Naive thymus-derived CD8-positive, alpha-beta T cell (primary cell): Measurements from ENCODE around the gene NECAB2. TPM values are rescaled to one million over a fixed set of nuclear protein-coding genes. Genes with fewer than 3 reads are reported as not detected.

Experiments used
- polyA plus RNA-seq, 3 donors: library from polyadenylated mRNA; unstranded; fragments of 300-500 nt; fragmentation: Illumina TruSeq; gene quantifications; one replicate each; pipeline ENCODE4 v1.2.3, GENCODE V29; 2021
- total RNA-seq, 8 experiments: library from RNA in 2 of 8; stranded (reverse) in 2 of 8; gene quantifications; one replicate each; pipeline ENCODE4 v1.2.3 and lab custom pipeline; 2021 to 2026

NECAB2 gene
- total and polyA plus RNA-seq, 5 experiments from 2014 or later = not detected

Other genes starting within 250 kb of the NECAB2 start
- gene HSBP1, start 160.3 kb upstream of the NECAB2 start, total RNA-seq = 10 to 100 TPM; 25.3 to 30.1 TPM
- 10 to 100 TPM; 17.6 to 25.6 (median 20.8) TPM for gene HSBP1, start 160.3 kb upstream of the NECAB2 start, polyA plus RNA-seq
- 10 to 100 TPM in 1 of 2 experiments, 1 to 10 TPM in 1; 9.5 to 10.1 TPM for gene MLYCD, start 69.1 kb upstream of the NECAB2 start, total RNA-seq
- gene MLYCD, start 69.1 kb upstream of the NECAB2 start, polyA plus RNA-seq = 1 to 10 TPM in 1 of 3 donors, under 1 TPM in 2; 0.69 to 2.2 (median 0.92) TPM
- 1 to 10 TPM; 2.0 to 2.2 TPM for gene OSGIN1, start 15.0 kb upstream of the NECAB2 start, total RNA-seq
- gene OSGIN1, start 15.0 kb upstream of the NECAB2 start, polyA plus RNA-seq = under 1 TPM in 1 of 3 donors, not detected in 2; 0.26 TPM
- not detected for gene SLC38A8, start 74.6 kb downstream of the NECAB2 start, total RNA-seq
- gene SLC38A8, start 74.6 kb downstream of the NECAB2 start, polyA plus RNA-seq = not detected
- gene MBTPS1, start 148.7 kb downstream of the NECAB2 start, total RNA-seq = 100 to 1,000 TPM; 141 to 150 TPM
- 10 to 100 TPM; 50.9 to 71.4 (median 51.2) TPM for gene MBTPS1, start 148.7 kb downstream of the NECAB2 start, polyA plus RNA-seq
- gene HSDL1, start 176.9 kb downstream of the NECAB2 start, total RNA-seq = 10 to 100 TPM; 23.6 to 24.8 TPM
- 10 to 100 TPM in 2 of 3 donors, 1 to 10 TPM in 1; 8.4 to 14.7 (median 14.2) TPM for gene HSDL1, start 176.9 kb downstream of the NECAB2 start, polyA plus RNA-seq
- gene DNAAF1, start 177.1 kb downstream of the NECAB2 start, total RNA-seq = under 1 TPM; 0.18 to 0.19 TPM
- gene DNAAF1, start 177.1 kb downstream of the NECAB2 start, polyA plus RNA-seq = under 1 TPM in 2 of 3 donors, not detected in 1; 0.08 to 0.98 TPM
- 100 to 1,000 TPM; 107 to 110 TPM for gene TAF1C, start 218.8 kb downstream of the NECAB2 start, total RNA-seq
- 1 to 10 TPM; 4.2 to 8.3 (median 7.9) TPM for gene TAF1C, start 218.8 kb downstream of the NECAB2 start, polyA plus RNA-seq
- gene ADAD2, start 222.9 kb downstream of the NECAB2 start, total RNA-seq = not detected
- gene ADAD2, start 222.9 kb downstream of the NECAB2 start, polyA plus RNA-seq = under 1 TPM; 0.10 to 0.21 (median 0.12) TPM